ENCODE data around the gene MYO1B.

DNA sequence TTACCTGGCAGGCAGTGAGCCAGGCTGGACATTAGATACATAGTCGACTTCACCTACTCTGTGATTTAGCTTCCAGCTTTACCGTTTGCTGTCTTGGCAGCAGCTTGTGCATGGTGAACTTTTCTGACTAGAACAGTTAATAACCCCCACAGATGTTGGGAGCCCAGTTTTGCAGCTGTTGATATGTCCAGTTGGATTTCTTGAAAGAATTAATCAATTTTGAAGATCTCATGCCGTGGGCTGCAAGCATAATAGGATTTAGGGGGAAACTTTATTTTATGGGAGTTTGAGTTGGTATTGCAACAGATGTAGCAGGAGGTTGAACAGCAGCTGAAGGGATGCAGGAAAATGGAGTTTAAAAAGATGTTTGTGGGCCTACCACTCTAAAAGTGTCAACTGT, 13.8 kb downstream of the MYO1B start:
- TF ChIP-seq CTCF (IDR thresholded peaks at IDR 0.05; ENCODE audit: low read depth, low read length): no peak
- no peak for TF ChIP-seq EZH2phosphoT487 (IDR thresholded peaks at IDR 0.05; ENCODE audit: low read depth)

Measured in OCI-LY3 (cell line).